ENCODE results near the gene PLEKHA6.
"Not testable (repeated sequence)": the region's sequence is repeated elsewhere in the genome, so short reads cannot be mapped to it uniquely, and the experiment has no call there.

Gene PLEKHA6

DNA sequence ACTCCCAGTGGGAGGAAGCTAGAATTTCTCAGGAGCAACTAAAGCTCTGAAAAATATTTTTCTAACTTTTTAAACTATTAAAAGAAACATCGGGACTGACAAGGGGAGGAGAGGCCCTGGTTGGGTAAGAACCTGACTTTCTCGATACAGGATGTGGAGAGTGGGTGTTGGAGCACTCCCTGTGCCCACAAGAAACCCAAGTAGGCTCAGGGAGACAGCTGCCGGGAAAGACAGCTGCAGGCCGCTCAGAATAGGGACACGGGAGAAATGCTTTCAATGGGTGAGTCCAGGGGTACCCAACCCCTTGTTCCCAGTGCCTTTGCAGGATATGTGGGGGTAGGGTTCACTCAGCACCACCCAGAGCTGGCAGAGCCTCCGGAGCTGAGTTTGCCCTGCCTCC is 43.6 kb downstream of the PLEKHA6 start:
- no peak for DNase-seq (ENCODE audit: low read depth, low spot score)

DNA sequence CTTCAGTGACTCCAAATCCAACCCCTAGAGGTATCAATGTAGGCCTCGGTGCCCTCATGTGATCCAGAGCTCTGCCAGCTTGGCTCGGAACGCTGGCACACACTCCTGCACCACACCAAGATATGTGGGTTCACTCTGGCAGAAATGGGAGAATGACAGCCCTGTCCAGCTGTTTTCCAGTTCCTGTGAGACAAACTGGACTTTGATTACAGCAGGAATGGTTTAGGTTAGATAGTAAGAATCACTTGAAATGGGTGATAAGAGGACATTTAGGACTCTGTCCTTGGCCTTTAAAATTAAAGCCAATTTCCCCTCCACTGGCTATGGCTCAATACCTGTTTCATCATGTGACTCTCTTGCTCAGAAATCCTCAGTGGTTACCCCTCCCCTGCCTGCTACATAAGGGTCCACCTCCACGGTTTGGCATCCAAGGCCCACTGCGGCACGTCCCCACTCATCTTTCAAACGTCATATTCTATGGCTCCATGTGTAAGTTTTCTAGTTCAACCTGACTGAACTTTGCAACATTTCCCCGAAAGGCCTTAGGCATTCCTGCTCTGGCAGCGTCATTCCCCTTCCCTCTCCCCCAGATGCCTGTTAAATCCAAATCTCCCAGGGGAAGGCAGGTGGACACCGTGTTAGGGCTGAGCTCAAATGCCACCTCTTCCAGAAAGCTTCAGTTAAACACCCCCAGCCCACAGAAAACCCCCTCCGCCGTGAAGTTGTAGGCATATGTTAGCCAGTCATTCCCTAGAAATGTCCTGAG is 44.7 kb downstream of the PLEKHA6 start:
- no peak for DNase-seq (ENCODE audit: low read depth, low spot score)

DNA sequence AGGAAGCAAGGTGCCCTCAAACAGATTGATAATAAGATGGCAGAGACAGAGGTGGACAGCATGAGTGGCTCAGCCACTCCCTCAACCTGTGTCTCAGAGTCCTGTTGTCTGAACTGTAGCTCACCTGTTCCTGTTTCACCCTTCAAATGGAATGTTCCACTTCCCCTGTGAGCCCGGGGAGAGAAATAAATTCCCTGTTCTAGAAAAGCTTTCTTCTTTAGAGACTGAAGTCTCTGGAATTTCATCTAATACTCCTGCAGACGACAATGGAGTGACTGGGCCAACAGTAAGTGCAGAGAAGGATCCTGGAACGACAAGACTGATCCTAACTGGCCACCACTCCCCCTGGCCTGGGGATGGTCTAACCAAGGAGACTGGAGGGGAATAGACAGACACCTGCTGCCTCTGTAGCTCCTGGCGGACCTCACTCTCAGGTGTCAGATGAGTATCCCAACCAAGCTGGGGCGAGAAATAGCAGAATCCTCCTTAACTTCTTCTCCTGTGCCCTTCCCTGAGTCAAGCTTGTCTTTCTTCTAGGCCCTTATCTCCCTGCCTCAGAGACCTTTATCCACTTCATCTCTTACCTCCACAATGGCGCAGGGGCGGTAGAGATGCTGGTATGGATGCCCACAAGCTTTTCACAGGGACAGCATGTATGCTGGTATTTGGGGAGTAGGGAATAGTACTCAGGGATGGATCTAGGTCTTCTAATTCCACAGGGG is 45.4 kb downstream of the PLEKHA6 start:
- DNase-seq (ENCODE audit: low read depth, low spot score), result no peak

DNA sequence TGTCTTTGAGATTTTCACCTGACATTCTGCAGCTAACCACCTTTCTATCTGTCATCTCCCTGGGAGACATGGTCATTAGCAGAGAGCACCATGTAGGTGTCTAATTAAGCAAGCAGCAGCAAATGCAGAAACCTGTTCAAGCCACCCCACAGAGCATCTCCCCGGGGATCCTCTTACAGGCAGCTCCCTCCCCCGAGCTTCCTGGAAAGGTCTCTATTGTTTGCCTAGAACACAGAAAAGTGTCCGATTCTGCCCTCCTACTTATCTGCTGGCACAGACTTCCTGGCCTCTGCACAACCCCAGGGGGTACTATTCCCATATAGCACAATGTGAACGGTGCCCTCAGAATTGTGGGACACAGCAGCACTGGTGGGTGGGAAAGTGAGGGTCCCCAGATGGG is 46.1 kb downstream of the PLEKHA6 start:
- DNase-seq (ENCODE audit: low read depth, low spot score), result no peak

DNA sequence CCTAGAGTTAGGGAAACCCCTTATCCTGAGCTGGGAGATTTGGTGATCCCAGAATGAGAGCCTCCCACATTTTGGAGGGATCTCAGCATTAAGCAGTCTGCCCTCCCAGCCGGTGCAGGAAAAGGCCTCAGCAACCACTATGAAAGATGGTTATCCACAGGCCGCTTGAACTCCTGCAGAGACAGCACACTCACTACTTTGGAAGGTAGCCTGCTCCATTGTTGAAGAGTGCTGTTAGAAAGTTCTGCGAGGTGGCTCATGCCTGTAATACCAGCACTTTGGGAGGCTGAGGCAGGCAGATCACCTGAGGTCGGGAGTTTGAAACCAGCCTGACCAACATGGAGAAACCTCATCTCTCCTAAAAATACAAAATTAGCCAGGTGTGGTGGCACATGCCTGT is 48.8 kb downstream of the PLEKHA6 start:
- not testable (repeated sequence) for DNase-seq (ENCODE audit: low read depth, low spot score)

DNA sequence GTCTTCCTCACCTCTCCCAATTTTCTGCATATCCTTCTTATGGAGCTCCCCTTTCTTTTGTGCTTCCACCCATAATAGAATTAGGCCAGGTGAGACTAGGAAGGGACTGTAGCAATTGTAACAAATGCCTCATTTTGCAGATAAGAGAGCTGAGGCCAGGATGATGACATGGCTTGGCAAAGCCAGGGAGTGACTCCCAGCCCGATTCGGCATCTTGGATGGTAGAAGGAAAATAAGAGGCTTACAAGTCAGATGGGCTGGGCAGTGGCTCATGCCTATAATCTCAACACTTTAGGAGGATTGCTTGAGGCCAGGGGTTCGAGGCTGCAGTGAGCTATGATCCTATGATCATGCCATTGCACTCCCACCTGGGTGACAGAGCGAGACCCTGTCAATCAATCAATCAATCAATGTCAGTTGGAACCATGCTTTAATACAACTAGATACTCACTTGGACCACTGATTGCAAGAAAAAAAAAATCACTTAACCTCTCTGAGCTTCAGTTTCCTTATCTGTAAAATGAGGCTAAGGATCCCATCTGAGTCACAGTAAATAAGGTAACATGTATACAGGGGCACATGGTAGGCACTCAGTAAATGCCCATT is 51.6 kb downstream of the PLEKHA6 start:
- no peak for DNase-seq (ENCODE audit: low read depth, low spot score)

DNA sequence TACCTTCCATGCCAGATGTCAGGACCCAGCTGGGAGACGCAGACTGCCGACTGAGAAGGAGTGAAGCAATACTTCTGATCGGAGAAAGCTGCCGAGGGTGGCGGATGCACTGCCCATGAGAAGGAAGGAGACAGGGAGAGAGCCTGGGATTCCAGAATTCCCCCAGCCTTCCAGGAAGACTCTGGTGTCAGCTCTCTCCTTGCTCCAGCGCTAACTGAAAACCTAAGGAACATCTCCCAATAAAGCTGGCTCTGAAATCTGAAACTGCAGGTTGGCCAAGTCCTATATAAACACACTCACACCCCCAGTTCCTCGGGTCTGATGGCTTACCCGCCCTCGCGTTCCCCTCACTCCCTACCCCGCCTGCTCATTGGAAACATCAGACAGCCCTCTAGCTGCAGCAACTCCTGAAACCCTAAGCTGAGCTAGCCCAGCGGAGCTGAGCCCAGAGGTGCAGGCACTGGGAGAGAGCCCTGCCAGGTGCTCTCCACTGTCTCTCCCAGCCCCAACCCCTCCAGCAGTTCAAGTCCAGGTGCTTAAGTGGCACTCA is 52.3 kb downstream of the PLEKHA6 start:
- no peak for DNase-seq (ENCODE audit: low read depth, low spot score)

DNA sequence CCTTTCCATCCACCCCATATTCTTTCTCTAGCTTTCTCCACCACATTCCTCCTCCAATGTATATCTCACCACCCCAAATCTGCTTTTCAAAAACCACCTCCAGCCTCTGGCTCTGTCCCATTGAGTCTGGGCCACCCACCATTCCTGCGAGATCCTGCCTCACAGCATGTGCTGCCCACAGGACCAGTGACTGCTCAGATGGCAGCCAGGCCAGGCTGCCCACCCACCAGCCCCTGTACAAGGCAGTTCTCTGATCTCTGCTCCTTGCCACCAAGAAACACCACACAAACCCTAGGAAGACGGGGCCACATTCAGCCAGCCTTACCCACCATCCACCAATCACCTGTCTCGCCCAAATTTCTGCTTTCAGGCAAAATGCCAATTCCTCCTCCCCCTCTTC is 53.7 kb downstream of the PLEKHA6 start:
- DNase-seq (ENCODE audit: low read depth, low spot score), result no peak

DNA sequence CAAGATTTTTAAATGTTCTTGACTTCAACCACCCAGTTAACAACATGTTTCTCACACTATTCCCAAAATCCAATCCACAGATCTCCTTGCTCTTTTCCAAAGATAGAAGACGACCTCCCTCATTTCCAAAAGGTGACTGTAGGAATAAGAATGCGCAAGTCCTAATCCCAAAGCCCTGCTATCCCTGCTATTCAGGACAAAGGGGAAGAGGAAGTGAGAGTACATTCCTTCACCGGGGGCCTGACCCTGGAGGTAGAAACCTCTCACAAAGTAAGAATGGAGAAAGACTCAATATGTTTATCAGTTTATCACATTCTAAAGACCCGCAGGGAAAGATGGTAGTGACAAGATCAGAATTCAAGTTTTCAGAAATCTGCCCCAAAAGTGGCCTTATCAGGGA is 55.7 kb downstream of the PLEKHA6 start:
- DNase-seq (ENCODE audit: low read depth, low spot score), result no peak

DNA sequence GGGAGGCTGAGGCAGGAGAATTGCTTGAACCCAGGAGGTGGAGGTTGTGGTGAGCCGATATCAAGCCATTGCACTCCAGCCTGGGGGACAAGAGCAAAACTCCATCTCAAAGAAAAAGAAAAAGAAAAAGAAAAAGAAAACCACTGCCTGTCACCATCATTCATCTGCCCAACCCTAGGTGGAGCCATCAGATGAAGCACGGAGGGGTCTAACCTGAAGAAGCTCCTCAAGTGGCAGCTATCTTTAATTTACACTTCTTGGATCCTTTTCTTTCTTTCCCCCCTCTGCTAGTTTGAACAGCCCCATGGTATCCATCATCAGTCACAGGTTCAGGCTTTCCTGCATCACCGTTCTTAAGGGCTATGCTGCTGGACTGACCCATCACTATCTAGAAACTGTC is 57.0 kb downstream of the PLEKHA6 start:
- DNase-seq (ENCODE audit: low read depth, low spot score), result no peak

DNA sequence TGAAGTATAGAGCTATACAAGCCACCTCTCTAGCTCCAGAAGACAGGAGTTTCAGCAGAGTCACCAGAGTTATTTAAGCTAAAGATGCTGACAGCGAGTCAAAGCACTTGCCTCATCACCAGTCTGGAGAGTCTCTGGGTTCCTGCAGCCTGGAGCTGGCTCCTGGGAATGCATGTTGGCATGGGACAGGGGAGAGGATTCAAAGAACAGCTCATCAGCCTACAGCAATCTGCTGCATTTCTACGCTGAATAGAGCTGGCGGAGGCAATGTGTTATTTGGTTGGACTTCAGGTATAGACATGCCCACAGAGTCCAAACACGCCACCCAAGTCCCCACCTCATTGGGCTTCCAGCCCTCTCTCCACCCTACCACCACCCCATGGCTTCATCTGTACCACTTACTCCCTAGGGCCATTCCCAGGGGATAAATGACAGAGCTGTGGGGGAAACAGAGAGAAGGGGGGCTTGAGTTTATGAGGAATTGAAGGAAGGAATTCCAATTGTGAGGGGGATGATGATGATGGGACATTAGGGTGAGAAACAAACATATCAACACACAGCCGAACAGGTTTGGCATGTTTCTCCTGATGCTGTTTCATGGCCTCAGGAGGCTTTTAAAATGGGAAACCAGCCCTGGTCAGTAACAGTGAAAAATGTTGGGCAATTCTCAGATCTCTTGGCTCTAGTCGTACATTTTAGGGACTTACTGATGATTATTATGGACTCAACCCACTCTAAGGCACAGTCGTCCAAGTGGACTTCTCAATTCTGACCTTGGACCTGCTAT is 58.4 kb downstream of the PLEKHA6 start:
- no peak for DNase-seq (ENCODE audit: low read depth, low spot score)

DNA sequence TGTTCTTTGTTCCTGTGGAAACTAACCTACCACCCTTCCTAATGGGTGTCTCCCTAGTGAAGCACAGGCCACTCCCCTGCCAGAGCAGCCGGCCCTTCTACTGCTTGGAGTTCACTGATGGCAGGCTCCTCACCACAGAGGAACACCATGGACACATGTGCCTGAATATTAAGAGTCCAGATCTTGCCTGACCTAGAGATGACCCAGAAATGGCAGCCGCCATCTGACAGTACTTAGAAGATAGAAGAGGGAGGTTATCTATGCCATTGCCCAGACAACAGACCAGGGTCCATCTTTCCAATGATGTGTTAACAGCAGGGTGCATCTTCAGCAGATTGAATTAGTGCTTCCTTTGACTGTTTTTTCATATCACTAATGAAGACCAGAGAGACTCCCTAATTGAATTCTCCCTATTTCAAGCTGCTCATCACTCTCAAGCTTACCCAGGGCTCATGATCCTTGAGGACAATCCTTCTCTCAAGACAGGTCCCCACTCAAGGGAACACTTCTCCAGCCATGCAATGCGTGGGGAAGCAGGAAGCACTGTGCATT is 59.8 kb downstream of the PLEKHA6 start:
- DNase-seq (ENCODE audit: low read depth, low spot score), result no peak

DNA sequence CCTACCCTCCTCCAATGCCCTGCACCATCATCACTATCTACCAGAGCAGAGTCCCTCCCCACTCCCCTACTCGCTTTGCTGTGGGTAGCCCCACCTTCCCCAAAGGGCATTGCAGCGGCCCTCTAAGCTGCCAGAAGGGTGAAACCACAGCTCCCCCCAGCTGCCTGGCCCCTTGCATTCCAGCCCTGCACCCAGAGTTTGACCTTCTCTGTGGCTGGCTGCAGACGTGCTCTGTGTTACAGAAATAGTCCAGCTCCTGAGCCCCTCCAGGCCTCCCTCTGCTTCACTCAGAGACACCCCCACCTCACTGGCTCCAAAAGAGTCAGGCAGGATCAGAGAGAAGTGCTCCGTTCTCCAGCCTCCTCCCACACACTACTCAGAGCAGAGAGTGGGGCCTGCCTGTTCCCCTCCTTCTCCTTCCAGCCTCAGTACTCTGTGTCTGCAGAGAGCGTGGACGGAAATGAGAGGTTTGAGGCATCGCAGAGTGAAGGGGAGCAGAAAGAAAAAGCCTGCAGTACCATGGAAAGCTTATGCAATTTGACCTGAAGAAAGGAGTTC is 63.2 kb downstream of the PLEKHA6 start:
- DNase-seq (ENCODE audit: low read depth, low spot score), result no peak

DNA sequence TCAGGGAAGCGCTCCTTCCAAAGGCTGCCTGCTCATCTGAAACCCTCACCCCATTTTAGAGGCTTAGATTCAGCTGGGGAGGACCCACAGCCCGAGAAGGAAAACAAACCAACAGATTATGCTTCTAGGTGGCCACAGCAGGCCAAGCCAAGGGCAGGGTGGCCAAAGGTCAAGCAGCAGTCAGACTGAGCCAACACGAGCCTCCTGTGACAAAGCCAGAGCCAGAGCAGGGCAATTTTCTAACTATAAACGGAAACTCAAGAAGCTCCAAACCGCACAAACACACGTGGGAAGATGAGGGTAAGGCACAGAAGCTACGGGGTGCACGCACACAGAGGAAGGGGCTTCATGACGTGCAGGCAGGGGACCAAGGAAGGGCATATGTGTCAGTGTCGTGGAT is 64.1 kb downstream of the PLEKHA6 start:
- no peak for DNase-seq (ENCODE audit: low read depth, low spot score)

DNA sequence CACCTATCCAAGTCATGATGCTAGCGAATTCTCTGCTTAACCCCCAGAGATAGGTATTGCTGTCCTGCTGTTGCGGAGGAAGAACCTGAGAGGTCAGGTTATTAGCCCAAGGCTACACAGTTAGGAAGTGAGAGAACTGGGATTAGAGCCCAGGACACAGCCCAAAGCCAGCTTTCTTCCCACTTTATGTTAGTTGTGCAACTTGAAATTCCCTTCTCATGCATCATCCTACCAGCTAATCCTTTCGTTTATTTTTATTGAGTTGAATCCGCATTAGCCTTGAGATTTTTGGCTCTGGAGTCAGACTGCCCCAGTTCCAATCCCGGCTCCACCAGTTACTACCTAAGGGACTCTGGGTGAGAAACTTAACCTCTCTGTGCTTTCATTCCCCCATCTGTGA is 65.4 kb downstream of the PLEKHA6 start:
- DNase-seq (ENCODE audit: low read depth, low spot score), result no peak

DNA sequence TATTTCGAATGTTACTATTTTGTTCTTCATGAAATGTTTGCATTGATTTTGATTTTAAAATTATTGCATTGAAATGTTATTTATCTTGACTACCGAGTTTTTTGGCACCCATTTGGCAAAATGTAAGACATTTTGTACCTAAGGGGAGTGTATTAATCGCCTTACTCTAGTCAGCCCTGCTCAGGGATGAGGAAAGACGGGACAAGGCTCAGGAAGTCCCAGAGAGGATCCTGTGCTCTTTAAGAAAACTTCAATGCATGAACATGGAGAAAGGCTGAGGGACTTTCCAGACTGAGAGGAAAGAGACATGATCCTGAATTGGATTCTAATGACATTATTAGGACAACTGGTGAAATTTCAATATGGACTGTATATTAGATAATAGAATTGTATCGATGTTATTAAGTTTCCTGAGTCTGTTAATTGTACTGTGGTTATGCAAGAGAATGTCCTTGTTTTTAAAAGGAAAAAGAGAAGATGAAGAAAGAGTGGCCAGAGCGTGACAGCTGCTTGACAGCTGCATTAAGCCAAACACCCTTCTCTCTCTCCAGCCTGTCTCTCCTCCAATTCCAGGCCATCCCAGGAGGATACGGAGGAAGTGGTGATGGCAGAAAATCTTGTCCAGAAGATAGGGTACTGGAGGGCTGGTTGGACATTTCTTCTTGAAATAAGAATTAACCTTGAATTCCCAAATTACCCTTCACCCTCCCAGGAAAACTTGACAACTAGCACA is 66.0 kb downstream of the PLEKHA6 start:
- DNase-seq (ENCODE audit: low read depth, low spot score), result no peak

DNA sequence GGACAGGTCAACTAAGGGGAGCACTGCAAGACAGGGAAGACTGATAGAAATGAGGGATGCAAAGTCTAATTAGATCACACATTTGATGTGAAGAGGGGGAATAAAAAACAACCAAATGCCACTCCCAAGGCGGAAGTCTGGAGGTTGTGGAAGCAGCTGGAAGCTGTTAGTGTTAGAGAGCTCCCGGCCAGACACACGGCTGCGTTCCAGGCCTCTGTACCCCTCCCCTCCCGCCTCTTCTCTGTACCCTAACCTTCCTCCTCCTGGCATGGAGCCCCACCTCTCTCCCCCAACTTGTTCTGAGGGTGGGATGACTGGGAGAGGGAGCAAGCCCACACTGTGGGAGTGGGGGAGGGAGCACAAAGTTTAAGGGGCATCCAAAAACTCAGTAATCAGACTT is 67.0 kb downstream of the PLEKHA6 start:
- no peak for DNase-seq (ENCODE audit: low read depth, low spot score)

DNA sequence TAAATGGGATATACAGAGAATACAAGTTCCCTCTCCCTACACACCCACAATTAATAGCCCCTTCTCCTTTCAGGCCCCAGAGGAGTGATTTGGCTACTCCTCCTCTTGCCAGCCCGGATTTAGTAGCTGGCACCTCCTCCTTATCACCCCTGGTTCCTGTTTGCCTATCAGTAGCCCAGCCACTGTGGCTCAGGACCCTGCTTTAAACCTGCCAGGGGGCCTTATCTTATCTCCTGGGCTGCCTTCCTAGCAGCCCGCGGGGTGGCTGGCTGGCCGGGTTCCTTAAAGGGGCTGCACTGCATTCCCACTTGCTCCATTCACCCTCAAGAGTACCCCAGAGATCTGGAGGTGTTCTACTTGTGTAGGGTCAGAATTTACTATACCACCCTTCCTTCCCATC is 70.4 kb downstream of the PLEKHA6 start:
- no peak for DNase-seq (ENCODE audit: low read depth, low spot score)

DNA sequence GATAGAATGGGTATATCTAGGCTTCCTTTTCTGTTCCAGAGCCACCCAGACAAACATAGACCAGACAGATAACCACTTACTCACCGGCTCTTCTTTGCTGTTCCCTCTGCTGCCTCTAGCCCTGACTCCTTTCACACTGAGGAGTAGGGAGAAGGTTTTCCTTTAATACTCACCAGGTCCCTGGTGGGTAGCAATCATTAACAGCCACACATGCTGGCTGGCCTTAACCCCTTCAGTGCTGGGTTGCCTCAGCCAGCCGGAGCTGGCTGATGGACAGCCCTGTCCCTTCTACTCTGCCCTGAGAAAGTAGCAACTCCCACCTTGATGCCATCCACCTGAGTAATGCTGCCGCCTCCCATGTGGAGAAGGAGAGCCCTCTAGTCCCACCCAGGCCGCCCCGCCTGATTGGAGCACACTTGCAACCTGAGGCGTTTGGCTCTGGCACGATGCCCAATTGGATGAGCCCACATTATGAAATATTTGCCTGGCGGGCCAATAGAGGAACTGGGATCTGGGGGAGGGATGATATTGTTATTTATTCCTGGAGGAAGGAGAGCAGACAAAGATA is 71.6 kb downstream of the PLEKHA6 start:
- DNase-seq (ENCODE audit: low read depth, low spot score), result no peak

DNA sequence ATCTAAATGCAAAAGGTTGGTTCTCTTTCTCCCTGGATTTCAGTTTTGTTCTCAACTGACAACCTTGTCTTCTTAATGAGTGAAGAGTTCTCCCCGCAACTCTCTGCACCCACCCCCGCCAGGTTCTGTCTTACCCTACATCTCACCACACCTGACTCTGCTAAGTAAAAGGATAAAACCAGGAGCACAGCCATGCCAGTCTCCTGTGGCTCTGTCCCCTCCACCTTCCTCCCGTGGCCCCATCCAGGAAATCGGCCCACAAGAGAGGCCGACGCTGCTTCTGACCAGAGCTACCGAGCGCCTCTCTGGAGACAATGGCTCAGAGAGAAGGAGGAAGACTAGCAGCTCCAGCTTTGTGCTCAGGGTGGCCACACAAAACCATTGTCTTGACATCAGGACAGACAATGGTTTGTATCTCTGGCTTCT is 72.2 kb downstream of the PLEKHA6 start:
- DNase-seq (ENCODE audit: low read depth, low spot score), result no peak

Measured in activated naive CD8-positive, alpha-beta T cell treated with anti-CD3 and anti-CD28 coated beads, Interleukin-2, amount 50 U/mL, for 16 hours (primary cell).